Mucosa of rectum (tissue), 2 donors: Measurements from ENCODE around the gene DUSP22.

Experiments
- H3K27ac ChIP-seq, 2 donors: one replicate each; pipeline ENCODE4 v1.7.0; 2013; ENCODE audit warnings: inconsistent platforms in 2 of 2, low read depth in 2 of 2, low read length in 2 of 2
- H3K27me3 ChIP-seq, 2 donors: one replicate each; pipeline ENCODE4 v1.7.0; 2013; ENCODE audit warnings: low read length in 2 of 2; ENCODE audit not compliant: control insufficient read depth in 2 of 2, insufficient read depth in 2 of 2
- H3K36me3 ChIP-seq, 2 donors: one replicate each; pipeline ENCODE4 v1.7.0; 2013; ENCODE audit warnings: low read length in 2 of 2; ENCODE audit not compliant: control insufficient read depth in 2 of 2, insufficient read depth in 2 of 2
- H3K4me1 ChIP-seq, 2 donors: one replicate each; pipeline ENCODE4 v1.7.0; 2013; ENCODE audit warnings: low read length in 2 of 2, mild to moderate bottlenecking in 1 of 2; ENCODE audit not compliant: control insufficient read depth in 2 of 2, insufficient read depth in 2 of 2
- H3K4me3 ChIP-seq, 2 donors: one replicate each; pipeline ENCODE4 v1.7.0; 2013; ENCODE audit warnings: low read length in 2 of 2
- H3K9ac ChIP-seq, 2 donors: one replicate each; pipeline ENCODE4 v1.7.0; 2013; ENCODE audit warnings: low read length in 2 of 2, low read depth in 1 of 2, mild to moderate bottlenecking in 1 of 2
- H3K9me3 ChIP-seq, 2 donors: one replicate each; pipeline ENCODE4 v1.7.0; 2013; ENCODE audit warnings: low read length in 2 of 2; ENCODE audit not compliant: control insufficient read depth in 2 of 2
- donor health status: healthy.
- donor health status: Normal muscosa, but diverticular disease.

Gene DUSP22

DNA sequence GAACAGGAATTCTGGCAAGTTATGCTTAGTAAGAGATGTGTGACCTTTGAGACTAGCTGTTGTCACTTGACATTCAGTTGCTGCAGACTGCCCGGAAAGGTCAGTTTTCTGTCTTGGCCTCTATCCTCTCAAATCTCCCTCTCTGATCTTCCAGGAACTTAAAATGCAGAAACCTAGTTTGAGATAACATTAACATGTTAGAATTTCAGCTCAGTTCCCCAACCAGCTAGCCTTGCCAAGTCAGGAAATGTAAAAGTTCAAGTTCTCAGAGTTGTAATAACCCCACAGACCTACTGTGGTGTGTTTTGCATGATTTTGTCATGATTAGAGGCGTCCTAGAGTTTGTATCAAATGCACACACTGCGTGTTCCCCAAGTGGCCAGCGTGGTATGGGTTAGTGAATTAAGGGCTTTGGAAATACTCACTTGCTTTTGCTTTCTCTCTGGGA, 46.6 kb downstream of the DUSP22 start:
- no peaks in the 10 kb centered on the region for H3K9me3 ChIP-seq
- H3K27ac ChIP-seq, result peak overlapping the region in 1 of 2 donors; percentile 24
- peak overlapping the region in 1 of 2 donors; percentile 34 for H3K9ac ChIP-seq
- peaks cover 2 to 30% of the 10 kb centered on the region in 2 donors for H3K4me1 ChIP-seq
- no peaks in the 10 kb centered on the region for H3K36me3 ChIP-seq
- H3K4me3 ChIP-seq, result no peak overlapping the region
- no peaks in the 10 kb centered on the region for H3K27me3 ChIP-seq

DNA sequence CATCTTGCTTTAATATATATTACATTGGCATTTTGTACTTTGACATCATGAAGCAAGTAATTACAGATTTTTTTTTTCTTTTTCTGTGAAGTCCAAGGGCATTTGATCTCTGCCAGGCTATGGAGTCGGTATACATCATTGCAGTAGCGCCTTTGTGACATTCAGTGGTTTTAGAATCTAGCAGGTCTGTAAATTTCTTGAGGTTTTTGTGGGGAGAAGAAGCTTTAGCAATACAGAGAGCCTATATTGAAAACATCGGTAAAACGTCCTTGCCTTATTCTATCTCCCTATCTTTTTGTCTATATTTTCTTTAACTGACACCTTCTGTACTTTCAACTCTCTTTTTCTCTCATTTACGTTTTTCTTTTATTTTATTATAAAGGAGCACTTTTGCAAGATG, 47.2 kb downstream of the DUSP22 start:
- Histone ChIP-seq H3K27me3 (no peaks in the 10 kb centered on the region), H3K4me3 (no peak overlapping the region), H3K9ac (peak overlapping the region in 1 of 2 donors; percentile 10), H3K9me3 (no peaks in the 10 kb centered on the region), H3K4me1 (peaks cover 2 to 30% of the 10 kb centered on the region in 2 donors), H3K36me3 (peaks cover 0 to 1% of the 10 kb centered on the region in 2 donors), H3K27ac (peak overlapping the region in 1 of 2 donors; percentile 6)

DNA sequence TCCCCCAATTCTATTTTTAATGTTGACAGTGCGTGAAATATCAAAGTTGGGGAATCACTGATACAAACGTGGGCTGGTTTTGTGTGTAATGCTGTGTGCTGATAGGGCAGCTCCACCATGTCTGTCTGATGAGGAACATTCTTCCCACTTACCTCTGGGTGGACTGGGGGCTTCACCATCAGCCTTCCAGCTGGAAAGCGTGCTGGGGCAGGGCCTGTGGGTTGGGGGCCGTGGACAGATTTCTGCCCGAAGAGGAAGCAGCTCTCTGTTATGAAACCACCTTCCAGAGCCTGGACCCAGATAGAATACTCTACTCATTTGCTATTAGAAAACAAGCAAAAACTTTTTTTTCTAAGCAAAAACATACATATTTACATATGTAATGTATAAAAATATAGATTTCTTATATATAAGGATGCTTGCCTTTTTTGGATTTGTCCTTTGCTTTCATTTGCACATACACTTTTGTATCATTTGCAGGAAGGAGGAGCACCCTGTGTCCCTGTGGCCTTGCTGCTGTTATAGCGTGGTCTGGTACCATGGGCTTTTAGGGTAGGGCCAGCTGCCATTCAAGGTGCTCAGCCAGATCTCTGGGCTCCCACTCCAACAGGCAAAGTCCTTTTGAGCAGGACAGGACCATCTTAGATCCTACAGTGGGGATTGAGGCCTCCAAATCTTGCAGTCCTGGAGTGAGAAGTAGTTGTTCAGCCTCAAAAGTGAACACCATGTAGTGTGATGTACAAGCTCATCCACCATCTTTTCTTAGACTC, 48.1 kb downstream of the DUSP22 start:
- H3K9ac ChIP-seq, result no peak overlapping the region
- H3K36me3 ChIP-seq, result peaks cover 0 to 2% of the 10 kb centered on the region in 2 donors
- peak overlapping the region in 1 of 2 donors; percentile 9 for H3K4me3 ChIP-seq
- H3K27ac ChIP-seq, result peak overlapping the region in 1 of 2 donors; percentile 70
- no peaks in the 10 kb centered on the region for H3K9me3 ChIP-seq
- H3K4me1 ChIP-seq, result peaks cover 2 to 28% of the 10 kb centered on the region in 2 donors
- H3K27me3 ChIP-seq, result no peaks in the 10 kb centered on the region

DNA sequence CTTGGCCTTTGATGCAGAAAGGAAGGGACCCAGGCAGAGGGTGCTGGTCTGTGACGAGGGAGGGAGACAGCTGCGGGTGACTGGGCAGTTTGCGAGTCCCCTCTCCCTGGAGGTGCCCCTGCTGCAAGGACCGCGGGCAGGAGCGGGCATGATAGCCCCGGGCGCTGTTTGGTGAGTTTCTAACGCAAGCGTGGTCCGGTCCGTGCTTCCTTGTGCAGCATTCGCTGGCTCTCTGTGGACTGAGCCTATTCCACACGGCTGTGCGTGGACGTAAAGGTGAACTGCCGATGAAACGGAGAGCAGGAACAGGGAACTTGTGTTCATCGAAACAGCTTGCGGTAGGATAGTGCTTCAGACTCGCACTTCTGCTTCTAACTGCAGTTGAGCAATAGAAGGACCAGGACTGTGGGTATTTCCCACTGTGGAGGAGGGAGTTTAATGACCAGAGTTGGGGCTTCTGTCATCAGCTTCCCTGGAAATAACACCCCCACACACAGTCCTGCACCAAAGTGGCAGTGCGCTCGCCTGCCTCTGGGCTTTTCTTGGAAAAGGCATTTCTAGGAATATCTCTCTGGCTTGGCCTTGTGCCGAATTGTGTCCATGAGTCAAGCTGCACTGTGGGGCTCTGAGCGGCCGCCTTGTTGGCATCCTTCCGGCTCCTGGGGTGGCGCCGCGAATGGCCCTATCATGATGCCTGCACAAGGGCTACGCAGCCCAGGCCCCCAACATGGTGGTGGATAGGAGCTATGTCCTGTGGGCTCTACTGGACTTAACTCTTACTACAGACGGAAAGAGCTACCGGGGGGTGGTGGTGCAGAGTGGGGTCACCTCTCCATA, 48.9 kb downstream of the DUSP22 start:
- no peaks in the 10 kb centered on the region for H3K9me3 ChIP-seq
- no peaks in the 10 kb centered on the region for H3K27me3 ChIP-seq
- H3K4me3 ChIP-seq, result peak overlapping the region in 1 of 2 donors; percentile 46
- no peak overlapping the region for H3K9ac ChIP-seq
- H3K4me1 ChIP-seq, result peaks cover under 1 to 22% of the 10 kb centered on the region in 2 donors
- H3K36me3 ChIP-seq, result peaks cover 0 to 2% of the 10 kb centered on the region in 2 donors
- peak overlapping the region; percentile 1 to 70 for H3K27ac ChIP-seq

DNA sequence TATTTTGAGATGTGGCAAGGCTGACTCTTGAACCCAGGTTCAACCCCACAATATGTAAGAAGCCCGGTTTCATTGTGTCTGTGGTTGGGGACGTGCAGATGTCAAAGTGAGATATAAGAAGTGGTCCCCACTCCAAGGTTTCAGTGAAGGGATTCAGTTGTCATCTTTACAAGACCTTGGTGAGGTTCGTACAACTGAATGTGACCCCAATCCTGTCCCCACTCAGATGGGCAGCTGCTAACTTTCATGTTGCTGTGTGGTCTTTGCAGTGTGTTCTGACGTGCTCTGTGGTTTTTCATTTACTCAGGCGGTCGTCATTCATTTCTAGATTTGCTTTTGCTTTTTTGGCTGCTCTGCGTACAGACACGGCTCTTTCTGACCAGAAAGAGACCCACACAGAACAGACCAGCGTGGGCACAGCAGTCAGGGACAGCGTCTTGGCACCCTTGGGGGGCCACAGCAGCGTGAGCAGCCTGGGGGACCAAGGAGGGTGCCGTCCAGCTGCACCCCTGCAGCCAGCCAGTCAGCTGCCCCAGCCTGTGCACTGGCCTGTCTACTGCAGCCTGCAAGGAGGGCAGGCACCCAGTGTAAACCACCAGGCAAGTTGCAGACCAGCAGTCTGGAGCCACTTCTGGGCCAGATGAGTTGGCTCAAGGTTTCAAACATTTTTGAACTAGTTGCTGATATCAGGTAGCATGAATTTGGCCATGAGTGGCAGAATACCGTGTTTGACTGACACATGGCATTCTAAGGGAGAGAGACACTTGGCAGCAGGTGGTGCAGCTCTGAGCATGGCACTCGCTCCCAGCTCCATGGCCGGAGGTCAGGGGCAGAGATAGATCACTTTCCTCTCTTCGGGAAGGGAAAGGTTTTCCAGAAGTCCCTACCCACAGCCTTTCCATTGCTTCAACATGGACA, 49.9 kb downstream of the DUSP22 start:
- Histone ChIP-seq H3K4me1 (peaks cover 0 to 16% of the 10 kb centered on the region in 2 donors), H3K4me3 (no peak overlapping the region), H3K9me3 (no peaks in the 10 kb centered on the region), H3K9ac (peak overlapping the region in 1 of 2 donors; percentile 5), H3K27ac (peak overlapping the region; percentile 1 to 70), H3K36me3 (peaks cover 0 to 4% of the 10 kb centered on the region in 2 donors), H3K27me3 (no peaks in the 10 kb centered on the region)

DNA sequence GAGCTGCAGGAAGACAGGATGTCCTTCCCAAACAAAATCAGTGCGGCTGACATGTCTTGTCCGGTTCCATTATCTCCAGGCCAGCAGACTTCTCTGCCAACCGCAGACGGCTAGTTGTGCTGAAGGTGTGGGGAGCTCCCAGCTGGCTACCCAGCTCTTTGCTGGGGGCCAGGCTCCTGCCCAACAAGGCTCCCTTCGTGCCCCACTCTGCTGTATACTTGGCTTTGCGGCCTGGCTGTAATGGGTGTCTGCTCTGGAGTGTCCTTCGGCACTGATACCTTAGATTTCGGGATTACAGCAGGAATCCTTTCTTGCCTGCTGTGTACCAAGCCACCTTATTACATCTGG, 50.5 kb downstream of the DUSP22 start:
- H3K36me3 ChIP-seq, result peaks cover 0 to 5% of the 10 kb centered on the region in 2 donors
- H3K27ac ChIP-seq, result no peak overlapping the region
- peak overlapping the region in 1 of 2 donors; percentile 5 for H3K9ac ChIP-seq
- H3K9me3 ChIP-seq, result no peaks in the 10 kb centered on the region
- peaks cover 0 to 13% of the 10 kb centered on the region in 2 donors for H3K4me1 ChIP-seq
- no peaks in the 10 kb centered on the region for H3K27me3 ChIP-seq
- no peak overlapping the region for H3K4me3 ChIP-seq

DNA sequence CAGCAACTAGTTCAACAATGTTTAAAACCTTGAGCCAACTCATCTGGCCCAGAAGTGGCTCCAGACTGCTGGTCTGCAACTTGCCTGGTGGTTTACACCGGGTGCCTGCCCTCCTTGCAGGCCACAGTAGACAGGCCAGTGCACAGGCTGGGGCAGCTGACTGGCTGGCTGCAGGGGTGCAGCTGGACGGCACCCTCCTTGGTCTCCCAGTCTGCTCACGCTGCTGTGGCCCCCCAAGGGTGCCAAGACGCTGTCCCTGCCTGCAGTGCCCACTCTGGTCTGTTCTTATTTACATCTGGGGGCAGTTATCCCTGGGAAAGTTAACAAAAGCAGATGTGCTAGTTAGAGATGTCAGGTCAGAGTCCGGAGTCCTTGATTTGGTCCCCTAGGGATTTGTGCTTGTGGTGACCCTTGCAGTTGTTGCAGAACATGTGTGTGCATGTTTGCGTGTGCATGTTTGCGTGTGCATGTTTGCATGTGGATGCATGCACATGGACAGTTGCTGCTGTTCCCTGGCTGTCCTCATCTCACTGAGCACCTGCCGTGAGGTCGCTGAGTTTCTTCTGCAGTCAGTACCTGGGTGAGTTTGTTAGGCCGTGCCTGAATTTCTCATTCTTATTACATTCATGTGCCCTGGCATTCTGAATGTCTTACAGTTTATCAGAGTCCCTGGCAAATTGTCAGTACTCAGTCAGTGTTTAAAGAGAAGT, 51.1 kb downstream of the DUSP22 start:
- H3K9me3 ChIP-seq, result no peaks in the 10 kb centered on the region
- H3K27me3 ChIP-seq, result no peaks in the 10 kb centered on the region
- H3K4me1 ChIP-seq, result peaks cover 0 to 13% of the 10 kb centered on the region in 2 donors
- peak overlapping the region in 1 of 2 donors; percentile 5 for H3K9ac ChIP-seq
- H3K27ac ChIP-seq, result no peak overlapping the region
- H3K4me3 ChIP-seq, result no peak overlapping the region
- H3K36me3 ChIP-seq, result peaks cover 0 to 11% of the 10 kb centered on the region in 2 donors

DNA sequence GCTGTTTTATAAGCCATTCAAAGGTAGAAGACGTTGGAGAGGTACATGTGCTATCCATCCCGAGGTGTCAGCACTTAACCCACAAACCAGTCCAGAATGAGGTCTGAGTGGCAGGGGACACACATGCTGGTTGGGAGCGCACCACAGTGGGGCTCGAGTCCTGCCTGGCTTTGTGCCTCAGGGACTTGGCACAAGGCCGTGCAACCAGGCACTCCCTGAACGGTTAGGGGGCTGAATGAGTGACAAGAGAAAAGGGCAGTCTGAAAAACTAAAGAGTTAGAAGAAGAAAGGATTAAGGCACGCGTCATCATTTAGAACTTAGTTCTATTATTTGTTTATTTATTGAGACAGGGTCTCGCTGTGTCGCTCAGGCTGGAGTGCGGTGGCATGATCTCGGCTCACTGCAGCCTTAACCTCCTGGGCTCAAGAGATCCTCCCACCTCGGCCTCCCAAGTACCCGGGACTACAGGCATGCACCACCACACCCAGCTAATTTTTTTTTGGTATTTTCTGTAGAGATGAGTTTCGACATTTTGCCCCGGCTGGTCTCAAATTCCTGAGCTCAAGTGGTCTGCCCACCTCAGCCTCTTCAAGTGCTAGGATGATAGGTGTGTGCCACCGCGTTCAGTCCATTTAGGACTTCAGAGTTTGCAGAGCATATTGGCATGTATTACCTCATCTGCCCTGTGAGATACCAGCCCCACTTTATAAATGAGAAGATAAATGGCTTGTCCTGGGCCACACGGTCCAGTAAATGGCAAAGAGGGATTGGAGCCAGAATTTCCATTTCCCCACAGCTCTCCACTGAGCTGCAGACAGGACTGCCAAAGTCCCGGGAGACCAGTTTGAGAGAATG, 51.9 kb downstream of the DUSP22 start:
- Histone ChIP-seq H3K4me1 (peaks cover 0 to 7% of the 10 kb centered on the region in 2 donors), H3K9ac (no peak overlapping the region), H3K36me3 (peaks cover 7 to 19% of the 10 kb centered on the region in 2 donors), H3K4me3 (no peak overlapping the region), H3K27me3 (no peaks in the 10 kb centered on the region), H3K9me3 (no peaks in the 10 kb centered on the region), H3K27ac (no peak overlapping the region)
